H1 (cell line): ENCODE measurements around the gene TRIM44. TPM values are rescaled to one million over a fixed set of nuclear protein-coding genes. Genes with fewer than 3 reads are reported as not detected.
A peak's percentile ranks its signal among the peaks of the same experiment; 100 is the strongest.

Source experiments
- ASH2L ChIP-seq: fragments of 200-600, 300-600 bp; sonication (generic); IDR thresholded peaks from one replicate; pipeline ENCODE4 v1.7.1; 2017; ENCODE audit warnings: low read length
- CTCF ChIP-seq, 3 experiments: IDR thresholded peaks; 1 replicate in 2 of 3; 2 replicates in 1 of 3; pipeline versions ENCODE4 v1.5.1 to v1.6.1; 2011; ENCODE audit warnings: low read length in 3 of 3, mild to moderate bottlenecking in 3 of 3, inconsistent platforms in 2 of 3, low read depth in 1 of 3, moderate library complexity in 1 of 3; ENCODE audit not compliant: insufficient read depth in 1 of 3; ENCODE audit errors: control extremely low read depth in 1 of 3
- KDM1A ChIP-seq: fragments of 200-600, 300-600 bp; sonication (generic); IDR thresholded peaks from 2 replicates; pipeline ENCODE4 v1.7.1; 2016; ENCODE audit warnings: mild to moderate bottlenecking, low read length, borderline replicate concordance
- MAX ChIP-seq: IDR thresholded peaks from 2 replicates; pipeline ENCODE4 v1.6.1; 2012; ENCODE audit warnings: inconsistent platforms
- PHF8 ChIP-seq: fragments of 200-600 bp; sonication (generic); conservative IDR thresholded peaks from 2 replicates; pipeline ENCODE4 v1.7.1; 2012; ENCODE audit warnings: low read depth, mild to moderate bottlenecking, inconsistent platforms, low read length, moderate library complexity
- RNF2 ChIP-seq: fragments of 200-900, 300-1000 bp; sonication (generic); IDR thresholded peaks from 2 replicates; pipeline ENCODE4 v1.7.1; 2016; ENCODE audit warnings: borderline replicate concordance, low read depth, mild to moderate bottlenecking, antibody characterized with exemption, low read length; ENCODE audit not compliant: poor library complexity, severe bottlenecking; ENCODE audit errors: missing control alignments
- SIN3A ChIP-seq, 2 experiments: IDR thresholded peaks in 1 of 2; conservative IDR thresholded peaks in 1 of 2; 2 replicates each; pipeline ENCODE4 v1.6.1; 2011 to 2012; ENCODE audit warnings: low read length in 2 of 2, improper control_type of control experiment in 1 of 2, low read depth in 1 of 2, mild to moderate bottlenecking in 1 of 2
- TAF1 ChIP-seq: IDR thresholded peaks from 2 replicates; pipeline ENCODE4 v1.6.1; 2011; ENCODE audit warnings: mild to moderate bottlenecking, low read depth, low read length
- TEAD4 ChIP-seq: IDR thresholded peaks from 2 replicates; pipeline ENCODE4 v1.6.1; 2012; ENCODE audit warnings: low read depth, low read length, inconsistent platforms, mixed read lengths
- polyA plus RNA-seq, 7 experiments: library from polyadenylated mRNA; depleted of rRNA in 3 of 7; stranded (reverse) in 5 of 7; unstranded in 2 of 7; fragments of >200 nt in 5 of 7; fragments of 200-250 nt in 2 of 7; gene quantifications; 1 replicate in 5 of 7; 2 replicates in 1 of 7; 4 replicates in 1 of 7; pipeline versions ENCODE4 v1.2.1 to v1.2.3, GENCODE V29; 2011 to 2013; ENCODE audit warnings: missing spikeins in 2 of 7, mixed read lengths in 2 of 7
- total RNA-seq: library from RNA; stranded (reverse); fragmentation: NEBNext Ultra II Directional; extraction: Animal tissue kit (Norgen Biotek cat#: 25700); gene quantifications from 2 replicates; pipeline ENCODE4 v1.2.1, GENCODE V29; 2021

TRIM44 gene
- total and polyA plus RNA-seq, 2 of the 8 experiments (the other 6 are each of a cell fraction or from before 2014, with no cell fraction given): 13.9 to 34.4 TPM

- TF ChIP-seq CTCF (IDR thresholded peaks at IDR 0.05; ENCODE audit: control extremely low read depth in 1 of 3, insufficient read depth in 1 of 3, low read depth in 1 of 3, low read length in 3 of 3): peak in 1 of 3 experiments; percentile 12; a peak in 1 of 4 replicates
- peak; percentile 33; the same call in 1 of the 2 replicates for TF ChIP-seq PHF8
- peak; percentile 37 for TF ChIP-seq RNF2
- TF ChIP-seq KDM1A: no peak
- peak; percentile 43 for TF ChIP-seq ASH2L
- TF ChIP-seq TEAD4: no peak
- TF ChIP-seq SIN3A (conservative IDR thresholded peaks at IDR 0.05 in 1 of 2, IDR thresholded peaks at IDR 0.05 in 1 of 2; ENCODE audit: low read depth in 1 of 2, low read length in 2 of 2): no peak
- peak; percentile 96 for TF ChIP-seq MAX
- TF ChIP-seq TAF1: 0 out of 2 replicates have a peak, but pooled peaks have one; percentile 40
Measured at GRCh38 chr11:35619116-35619854, 43.3 kb upstream of the TRIM44 start (continued).
